ENCODE results near the gene P2RX1. TPM values are rescaled to one million over a fixed set of nuclear protein-coding genes. Genes with fewer than 3 reads are reported as not detected.

The P2RX1 gene
- 1.0 TPM for total RNA-seq

GRCh38 chr17:3915995-3916696 is at the start of gene P2RX1:
Gene P2RX1 (minus strand): TSS chr17:3916465. CDS start chr17:3916225, 240 bp downstream.

DNA sequence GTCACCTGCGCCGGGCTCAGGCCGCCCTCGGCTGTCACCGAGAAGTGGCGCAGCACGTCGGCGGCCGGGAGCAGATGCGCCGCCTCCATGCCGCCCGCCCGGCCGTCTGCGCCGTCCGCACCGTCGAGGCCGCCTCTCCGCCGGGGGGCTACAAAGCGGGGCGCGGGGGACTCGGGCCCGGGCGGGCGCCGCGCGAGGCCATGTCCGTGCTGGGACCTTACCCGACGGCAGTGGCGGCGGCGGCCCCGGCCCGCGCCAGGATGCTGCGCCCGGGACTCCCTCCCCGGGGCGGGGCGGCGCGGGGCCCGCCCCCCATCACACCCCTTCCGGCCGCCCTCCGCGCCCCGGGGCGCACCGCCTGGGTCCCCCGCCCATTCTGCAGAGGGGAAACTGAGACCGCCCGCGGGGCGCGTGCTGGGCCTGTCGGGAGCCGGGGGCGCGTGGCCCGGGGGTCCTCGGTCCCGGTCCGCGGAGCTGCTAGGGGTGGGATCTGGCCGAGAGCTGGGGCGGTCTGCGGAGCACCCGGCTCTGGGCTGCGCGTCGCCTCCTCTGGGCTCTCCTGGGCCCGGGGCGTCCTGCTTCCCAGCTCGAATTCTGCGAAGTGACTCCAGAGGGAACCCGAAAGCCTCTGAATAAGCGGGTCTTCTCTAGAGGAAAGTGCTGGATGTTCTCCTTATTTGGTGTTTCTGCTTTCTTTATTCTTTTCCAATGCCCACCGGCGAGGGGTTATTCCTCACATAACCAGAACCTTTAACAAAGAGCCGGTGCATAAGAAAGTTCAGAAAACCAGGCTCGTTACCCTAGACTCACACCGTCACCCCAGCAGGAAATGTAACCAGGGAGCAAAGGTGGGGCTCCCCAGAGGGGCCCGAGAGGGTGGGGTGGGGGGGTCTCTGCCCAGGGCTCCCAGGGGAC is 48.2 kb upstream of the P2RX1 start, which contains the start of gene ATP2A3:
ATP2A3 (minus strand) TSS at position 235 of the 915 bp plus-strand sequence; CDS start at position 89, 146 bp downstream.

DNA sequence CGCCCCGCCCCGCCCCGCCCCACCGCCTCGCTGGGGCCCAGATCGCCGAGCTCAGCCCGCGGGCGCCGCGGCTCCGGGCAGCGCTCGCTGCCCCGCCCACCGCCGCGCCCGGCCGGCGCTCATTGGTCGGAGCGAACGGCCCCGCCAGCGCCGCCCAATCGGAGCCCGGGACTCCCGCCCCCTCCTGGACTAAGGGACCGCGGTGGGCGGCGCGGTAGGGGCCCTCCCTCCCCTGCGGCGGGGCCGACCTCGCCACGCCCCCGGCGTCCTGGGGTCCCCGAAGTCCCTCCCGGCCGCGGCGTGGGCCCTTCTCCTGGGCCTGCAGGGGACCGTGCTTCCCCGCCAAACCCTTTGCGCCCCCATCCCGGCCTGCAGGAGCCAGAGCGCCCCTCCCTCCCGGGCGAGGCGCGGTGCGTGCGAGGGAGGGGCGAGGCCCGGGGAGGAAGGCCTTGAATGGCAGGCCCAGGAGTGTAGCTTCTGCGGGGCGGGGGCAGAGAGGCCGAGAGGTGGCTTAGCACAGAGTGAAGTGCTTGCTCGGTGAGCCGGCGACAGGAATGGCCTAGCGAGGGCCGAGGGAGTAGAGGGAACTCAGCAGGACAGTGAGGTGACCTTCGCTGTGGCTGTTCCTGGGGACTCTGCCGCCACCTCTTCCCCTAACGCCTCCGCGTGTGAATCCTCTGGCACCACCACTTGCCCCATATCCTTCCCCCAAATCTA is 23.1 kb downstream of the P2RX1 start, which contains the start of gene CAMKK1:
CAMKK1 (minus strand) TSS at position 51 of the 717 bp plus-strand sequence. CDS start 7,366 bp downstream, outside the sequence.

Other genes with a start within 250 kb of the P2RX1 start
- 37.0 TPM for gene TAX1BP3, start 247.9 kb downstream of the P2RX1 start, total RNA-seq
- 16.1 TPM for gene EMC6, start 247.7 kb downstream of the P2RX1 start, total RNA-seq
- 3.0 TPM for gene P2RX5, start 220.3 kb downstream of the P2RX1 start, total RNA-seq
- gene HASPIN, start 192.6 kb downstream of the P2RX1 start, total RNA-seq: 1.8 TPM
- gene ITGAE, start 115.3 kb downstream of the P2RX1 start, total RNA-seq: 7.9 TPM
- 47.1 TPM for gene NCBP3, start 70.2 kb downstream of the P2RX1 start, total RNA-seq
- gene CAMKK1, start 23.4 kb downstream of the P2RX1 start, total RNA-seq: 22.0 TPM
- gene ATP2A3, start 48.0 kb upstream of the P2RX1 start, total RNA-seq: 10.7 TPM
- 72.8 TPM for gene ZZEF1, start 226.6 kb upstream of the P2RX1 start, total RNA-seq
- gene CYB5D2, start 226.7 kb upstream of the P2RX1 start, total RNA-seq: 25.2 TPM

All from camera-type eye (tissue), 1 donor.